ENCODE results near the gene GAS2.

The GAS2 gene

DNA sequence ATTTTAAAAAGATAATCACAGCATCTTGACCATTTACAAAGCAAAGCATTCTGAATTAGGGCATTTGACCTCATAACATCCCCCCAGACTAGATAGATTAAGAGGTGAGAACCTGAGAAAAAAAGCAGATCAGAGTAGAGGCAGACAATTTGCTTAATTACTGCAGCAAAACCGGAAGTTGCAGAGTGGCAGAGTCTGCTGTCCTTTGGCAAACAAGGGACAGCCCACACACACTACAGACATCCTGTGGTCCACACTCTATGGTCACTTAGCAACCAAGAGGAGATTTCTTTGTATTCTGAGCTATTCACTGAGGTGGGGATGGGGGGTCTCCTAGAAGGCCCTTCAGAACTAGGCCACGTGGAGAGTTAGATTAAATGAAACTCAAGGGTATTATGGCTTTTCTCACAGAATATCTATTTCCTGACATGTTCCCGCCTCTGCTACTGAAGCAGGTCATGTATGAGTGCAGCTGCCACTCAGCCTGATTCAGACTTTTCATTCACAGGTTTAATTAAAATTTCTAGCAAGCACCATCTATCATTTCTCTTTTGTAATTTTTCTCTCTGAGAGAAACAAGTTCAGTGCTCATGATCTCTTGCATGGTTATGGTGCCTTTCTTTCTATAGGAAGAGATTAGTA, 114.7 kb downstream of the GAS2 start:
- peaks cover 0 to 13% of the 10 kb centered on the region in 2 experiments for H3K4me1 ChIP-seq (ENCODE audit: control insufficient read depth in 1 of 2, insufficient read depth in 1 of 2, low read depth in 1 of 2, low read length in 1 of 2)
- no peaks in the 10 kb centered on the region for H3K9me3 ChIP-seq
- no peak overlapping the region for H3K27ac ChIP-seq
- no peaks in the 10 kb centered on the region for H3K36me3 ChIP-seq
- no peak overlapping the region for H3K4me3 ChIP-seq (ENCODE audit: low read depth in 1 of 2, low read length in 1 of 2)
- TF ChIP-seq, protein P1, sequence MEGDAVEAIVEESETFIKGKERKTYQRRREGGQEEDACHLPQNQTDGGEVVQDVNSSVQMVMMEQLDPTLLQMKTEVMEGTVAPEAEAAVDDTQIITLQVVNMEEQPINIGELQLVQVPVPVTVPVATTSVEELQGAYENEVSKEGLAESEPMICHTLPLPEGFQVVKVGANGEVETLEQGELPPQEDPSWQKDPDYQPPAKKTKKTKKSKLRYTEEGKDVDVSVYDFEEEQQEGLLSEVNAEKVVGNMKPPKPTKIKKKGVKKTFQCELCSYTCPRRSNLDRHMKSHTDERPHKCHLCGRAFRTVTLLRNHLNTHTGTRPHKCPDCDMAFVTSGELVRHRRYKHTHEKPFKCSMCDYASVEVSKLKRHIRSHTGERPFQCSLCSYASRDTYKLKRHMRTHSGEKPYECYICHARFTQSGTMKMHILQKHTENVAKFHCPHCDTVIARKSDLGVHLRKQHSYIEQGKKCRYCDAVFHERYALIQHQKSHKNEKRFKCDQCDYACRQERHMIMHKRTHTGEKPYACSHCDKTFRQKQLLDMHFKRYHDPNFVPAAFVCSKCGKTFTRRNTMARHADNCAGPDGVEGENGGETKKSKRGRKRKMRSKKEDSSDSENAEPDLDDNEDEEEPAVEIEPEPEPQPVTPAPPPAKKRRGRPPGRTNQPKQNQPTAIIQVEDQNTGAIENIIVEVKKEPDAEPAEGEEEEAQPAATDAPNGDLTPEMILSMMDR (IDR thresholded peaks at IDR 0.05) = no peak
- H3K27me3 ChIP-seq = no peaks in the 10 kb centered on the region

DNA sequence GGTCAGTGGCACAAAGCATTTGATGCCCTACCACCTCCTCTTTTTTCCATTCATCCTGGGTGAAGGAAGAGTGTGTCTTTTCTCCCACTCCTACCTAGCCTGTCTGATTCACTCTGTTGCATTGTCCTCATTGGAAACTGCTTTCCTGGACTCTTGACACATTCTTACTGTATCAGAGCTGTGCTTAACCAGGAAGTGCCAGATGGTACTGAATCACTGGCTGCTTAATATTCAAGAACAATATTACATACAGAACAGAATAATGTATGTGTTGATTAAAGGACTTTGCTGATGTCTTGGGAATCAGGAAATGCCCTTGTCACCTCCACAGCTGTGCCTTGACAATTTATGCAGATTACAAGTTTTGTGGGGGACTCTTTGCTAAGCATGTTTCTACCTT, 118.8 kb downstream of the GAS2 start:
- Histone ChIP-seq H3K4me1 (ENCODE audit: control insufficient read depth in 1 of 2, insufficient read depth in 1 of 2, low read depth in 1 of 2, low read length in 1 of 2) (peaks cover 0 to 4% of the 10 kb centered on the region in 2 experiments), H3K27ac (no peak overlapping the region), H3K9me3 (no peaks in the 10 kb centered on the region), H3K36me3 (no peaks in the 10 kb centered on the region), H3K27me3 (no peaks in the 10 kb centered on the region), H3K4me3 (ENCODE audit: low read depth in 1 of 2, low read length in 1 of 2) (no peak overlapping the region)
- TF ChIP-seq, protein P1 (IDR thresholded peaks at IDR 0.05) = no peak

DNA sequence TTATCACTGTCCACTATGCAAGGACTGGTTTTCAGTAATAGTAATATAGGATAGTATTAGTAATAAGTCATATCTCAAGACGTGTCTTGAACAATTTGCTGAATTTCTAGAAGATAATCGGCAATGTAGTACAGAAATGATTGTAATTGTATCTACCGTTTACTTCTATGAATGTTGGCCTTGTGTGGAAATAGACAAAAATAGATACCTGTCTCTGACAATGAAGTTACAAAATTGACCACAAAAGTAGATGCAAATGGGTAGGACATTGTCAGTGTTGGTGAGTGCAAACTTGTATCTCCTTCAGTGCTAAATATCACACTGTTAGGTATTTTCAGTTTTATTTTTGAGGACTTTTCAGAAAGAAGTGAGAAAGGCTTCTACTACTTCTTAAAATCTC, 120.1 kb downstream of the GAS2 start:
- TF ChIP-seq, protein P1 (IDR thresholded peaks at IDR 0.05) = no peak
- H3K27ac ChIP-seq = no peak overlapping the region
- no peaks in the 10 kb centered on the region for H3K27me3 ChIP-seq
- no peaks in the 10 kb centered on the region for H3K9me3 ChIP-seq
- peaks cover 4 to 5% of the 10 kb centered on the region in 2 experiments for H3K4me1 ChIP-seq (ENCODE audit: control insufficient read depth in 1 of 2, insufficient read depth in 1 of 2, low read depth in 1 of 2, low read length in 1 of 2)
- no peak overlapping the region for H3K4me3 ChIP-seq (ENCODE audit: low read depth in 1 of 2, low read length in 1 of 2)
- H3K36me3 ChIP-seq = no peaks in the 10 kb centered on the region

DNA sequence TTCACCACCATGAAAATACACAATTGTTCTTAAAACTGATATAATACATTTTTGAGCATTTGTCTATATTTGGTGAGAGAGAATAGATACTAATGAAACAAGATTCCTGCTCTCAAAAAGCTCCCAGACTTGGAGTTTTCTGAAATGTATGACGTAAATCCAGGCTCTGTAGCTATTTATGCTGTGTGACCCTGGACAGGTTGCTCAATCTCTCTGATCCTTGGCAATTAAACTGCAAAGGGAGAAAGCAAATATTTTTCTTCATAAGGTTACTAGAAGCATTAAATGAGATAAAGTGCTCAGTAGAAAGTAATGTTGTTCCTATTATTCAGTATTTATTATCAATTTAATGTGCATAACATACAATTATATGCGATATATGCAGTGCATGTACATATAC, 120.6 kb downstream of the GAS2 start:
- Histone ChIP-seq H3K36me3 (no peaks in the 10 kb centered on the region), H3K27ac (no peak overlapping the region), H3K27me3 (no peaks in the 10 kb centered on the region), H3K4me1 (ENCODE audit: control insufficient read depth in 1 of 2, insufficient read depth in 1 of 2, low read depth in 1 of 2, low read length in 1 of 2) (peaks cover 9 to 11% of the 10 kb centered on the region in 2 experiments), H3K9me3 (no peaks in the 10 kb centered on the region), H3K4me3 (ENCODE audit: low read depth in 1 of 2, low read length in 1 of 2) (no peak overlapping the region)
- TF ChIP-seq, protein P1 (IDR thresholded peaks at IDR 0.05) = no peak

DNA sequence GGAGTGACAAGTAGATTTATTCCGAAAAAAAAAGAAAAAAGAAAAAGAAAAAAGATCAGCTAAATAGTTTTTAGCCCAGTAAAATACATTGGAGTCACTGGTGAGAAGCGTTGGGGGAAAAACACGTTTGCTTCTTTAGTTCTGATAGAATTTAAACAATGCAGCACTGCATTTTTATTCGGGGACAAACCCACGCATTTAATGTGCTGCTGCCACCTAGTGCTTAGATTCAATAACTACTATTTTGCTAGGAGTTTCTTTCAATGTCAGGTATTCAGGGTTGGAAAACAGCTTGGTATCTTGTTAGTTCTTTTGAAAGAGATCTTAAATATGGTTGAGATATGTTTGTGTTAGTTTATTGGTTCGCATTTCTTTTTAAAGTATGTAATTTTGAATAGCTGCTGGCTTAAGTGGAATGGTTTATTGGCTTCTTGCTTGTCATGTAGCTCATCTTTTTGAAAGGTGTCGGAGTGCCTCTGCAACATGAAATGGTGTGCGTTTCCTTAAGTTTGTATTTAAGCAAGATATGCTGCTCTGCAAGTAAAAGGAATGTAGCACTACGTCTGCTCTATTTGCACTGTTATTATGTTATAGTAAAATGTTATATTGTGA, 121.2 kb downstream of the GAS2 start:
- Histone ChIP-seq H3K4me3 (ENCODE audit: low read depth in 1 of 2, low read length in 1 of 2) (no peak overlapping the region), H3K9me3 (no peaks in the 10 kb centered on the region), H3K27me3 (no peaks in the 10 kb centered on the region), H3K36me3 (no peaks in the 10 kb centered on the region), H3K4me1 (ENCODE audit: control insufficient read depth in 1 of 2, insufficient read depth in 1 of 2, low read depth in 1 of 2, low read length in 1 of 2) (peaks cover 15 to 17% of the 10 kb centered on the region in 2 experiments), H3K27ac (no peak overlapping the region)
- TF ChIP-seq, protein P1 (IDR thresholded peaks at IDR 0.05) = peak; percentile 31
